Measurements from ENCODE around the gene CYP2D6.

DNA sequence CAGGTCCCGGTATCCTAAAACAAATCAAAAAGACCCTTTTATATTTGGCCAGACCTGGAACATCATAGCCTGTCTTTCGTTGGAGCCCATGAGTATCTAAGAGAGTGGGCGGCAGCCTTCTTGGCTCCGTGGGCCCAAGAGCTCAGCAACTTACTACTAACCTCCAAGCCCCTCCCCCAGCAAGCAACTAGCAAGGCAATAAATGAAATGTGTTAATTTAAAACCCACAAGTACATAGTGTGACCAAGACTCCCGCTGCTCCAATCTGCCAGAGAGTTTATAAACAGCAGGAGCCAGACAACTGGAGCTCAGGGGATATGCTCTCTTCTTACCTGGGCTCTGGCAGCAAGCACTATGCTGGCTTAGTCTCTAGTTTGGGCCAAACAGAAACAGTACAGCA, 40.8 kb upstream of the CYP2D6 start:
- TF ChIP-seq, protein P1, sequence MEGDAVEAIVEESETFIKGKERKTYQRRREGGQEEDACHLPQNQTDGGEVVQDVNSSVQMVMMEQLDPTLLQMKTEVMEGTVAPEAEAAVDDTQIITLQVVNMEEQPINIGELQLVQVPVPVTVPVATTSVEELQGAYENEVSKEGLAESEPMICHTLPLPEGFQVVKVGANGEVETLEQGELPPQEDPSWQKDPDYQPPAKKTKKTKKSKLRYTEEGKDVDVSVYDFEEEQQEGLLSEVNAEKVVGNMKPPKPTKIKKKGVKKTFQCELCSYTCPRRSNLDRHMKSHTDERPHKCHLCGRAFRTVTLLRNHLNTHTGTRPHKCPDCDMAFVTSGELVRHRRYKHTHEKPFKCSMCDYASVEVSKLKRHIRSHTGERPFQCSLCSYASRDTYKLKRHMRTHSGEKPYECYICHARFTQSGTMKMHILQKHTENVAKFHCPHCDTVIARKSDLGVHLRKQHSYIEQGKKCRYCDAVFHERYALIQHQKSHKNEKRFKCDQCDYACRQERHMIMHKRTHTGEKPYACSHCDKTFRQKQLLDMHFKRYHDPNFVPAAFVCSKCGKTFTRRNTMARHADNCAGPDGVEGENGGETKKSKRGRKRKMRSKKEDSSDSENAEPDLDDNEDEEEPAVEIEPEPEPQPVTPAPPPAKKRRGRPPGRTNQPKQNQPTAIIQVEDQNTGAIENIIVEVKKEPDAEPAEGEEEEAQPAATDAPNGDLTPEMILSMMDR (IDR thresholded peaks at IDR 0.05) = no peak
- TF ChIP-seq EP300 (IDR thresholded peaks at IDR 0.05) = no peak
